Measurements from ENCODE around the gene RAB25.

DNA sequence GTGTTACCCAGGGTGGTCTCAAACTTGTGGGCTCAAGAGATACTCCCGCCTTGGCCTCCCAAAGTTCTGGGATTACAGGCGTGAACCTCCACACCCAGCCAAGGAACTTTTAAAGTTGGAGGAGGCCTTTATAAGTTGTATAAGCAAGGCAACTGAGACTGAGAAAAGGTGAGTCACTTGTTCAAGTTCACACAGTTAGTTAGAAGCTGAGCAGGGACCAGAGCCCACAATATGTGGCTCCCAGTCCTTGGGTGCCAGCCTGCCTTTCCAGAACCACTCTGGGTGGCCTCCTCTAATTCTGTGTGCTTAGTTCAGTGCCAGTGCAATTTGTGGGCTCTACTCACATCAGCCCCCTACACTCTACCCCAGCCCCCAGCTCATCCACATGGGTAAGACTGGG is 3.7 kb downstream of the RAB25 start:
- TF ChIP-seq, protein P1, sequence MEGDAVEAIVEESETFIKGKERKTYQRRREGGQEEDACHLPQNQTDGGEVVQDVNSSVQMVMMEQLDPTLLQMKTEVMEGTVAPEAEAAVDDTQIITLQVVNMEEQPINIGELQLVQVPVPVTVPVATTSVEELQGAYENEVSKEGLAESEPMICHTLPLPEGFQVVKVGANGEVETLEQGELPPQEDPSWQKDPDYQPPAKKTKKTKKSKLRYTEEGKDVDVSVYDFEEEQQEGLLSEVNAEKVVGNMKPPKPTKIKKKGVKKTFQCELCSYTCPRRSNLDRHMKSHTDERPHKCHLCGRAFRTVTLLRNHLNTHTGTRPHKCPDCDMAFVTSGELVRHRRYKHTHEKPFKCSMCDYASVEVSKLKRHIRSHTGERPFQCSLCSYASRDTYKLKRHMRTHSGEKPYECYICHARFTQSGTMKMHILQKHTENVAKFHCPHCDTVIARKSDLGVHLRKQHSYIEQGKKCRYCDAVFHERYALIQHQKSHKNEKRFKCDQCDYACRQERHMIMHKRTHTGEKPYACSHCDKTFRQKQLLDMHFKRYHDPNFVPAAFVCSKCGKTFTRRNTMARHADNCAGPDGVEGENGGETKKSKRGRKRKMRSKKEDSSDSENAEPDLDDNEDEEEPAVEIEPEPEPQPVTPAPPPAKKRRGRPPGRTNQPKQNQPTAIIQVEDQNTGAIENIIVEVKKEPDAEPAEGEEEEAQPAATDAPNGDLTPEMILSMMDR (IDR thresholded peaks at IDR 0.05; ENCODE audit: insufficient read depth, low read length, poor library complexity, severe bottlenecking): no peak
- no peak for TF ChIP-seq EZH2phosphoT487 (conservative IDR thresholded peaks at IDR 0.05; ENCODE audit: low read length)
